Adrenal gland (tissue), 12 donors: ENCODE measurements around the gene PARD3B. TPM values are rescaled to one million over a fixed set of nuclear protein-coding genes. Genes with fewer than 3 reads are reported as not detected.

ENCODE experiments used
- DNase-seq, 7 donors: peaks; one replicate each; pipeline ENCODE4 v3.0.0-alpha.2; 2019 to 2020
- H3K27ac ChIP-seq, 5 donors: fragments of 200-600 bp; sonication (generic) in 4 of 5; 1 replicate in 3 of 5; 2 replicates in 2 of 5; pipeline versions ENCODE4 v1.5.1 to v1.8.0; 2016 to 2020; ENCODE audit warnings: mild to moderate bottlenecking in 1 of 5
- H3K27me3 ChIP-seq: fragments of 200-600 bp; 2 replicates; pipeline ENCODE4 v1.8.0; 2021
- H3K36me3 ChIP-seq, 2 donors: fragments of 200-600 bp; replicated peaks in 1 of 2; 1 replicate in 1 of 2; 2 replicates in 1 of 2; pipeline versions ENCODE4 v1.5.1 to v1.8.0; 2018 to 2022
- H3K4me1 ChIP-seq, 2 donors: fragments of 200-600 bp; replicated peaks in 1 of 2; 1 replicate in 1 of 2; 2 replicates in 1 of 2; pipeline versions ENCODE4 v1.5.1 to v1.8.0; 2018 to 2021
- H3K4me3 ChIP-seq, 4 donors: fragments of 200-600 bp; sonication (generic) in 3 of 4; one replicate each; pipeline ENCODE4 v1.5.1; 2016 to 2018
- H3K9me3 ChIP-seq, 3 donors: fragments of 200-600 bp; sonication (generic) in 1 of 3; replicated peaks in 1 of 3; 1 replicate in 2 of 3; 2 replicates in 1 of 3; pipeline versions ENCODE4 v1.5.1 to v1.8.0; 2016 to 2021
- CTCF ChIP-seq, 6 experiments: fragments of 450-650 bp in 4 of 6; fragments of 200-600 bp in 2 of 6; sonication (generic) in 1 of 6; IDR thresholded peaks; 1 replicate in 5 of 6; 2 replicates in 1 of 6; pipeline versions ENCODE4 v1.5.1 to v1.8.0; 2016 to 2021; ENCODE audit warnings: antibody characterized with exemption in 6 of 6, mild to moderate bottlenecking in 2 of 6, moderate library complexity in 1 of 6
- POLR2A ChIP-seq, 2 donors: fragments of 450-650 bp; IDR thresholded peaks; one replicate each; pipeline ENCODE4 v1.6.1; 2017; ENCODE audit warnings: antibody characterized with exemption in 2 of 2, mild to moderate bottlenecking in 2 of 2, moderate library complexity in 1 of 2
- WGBS, 4 donors: extraction: QIAGEN DNeasy Blood & Tissue Kit in 2 of 4; methylation state at CpG; one replicate each; pipeline versions ENCODE4 v1.1.5 to v1.1.7; 2013 to 2017; 5-methylcytosine and 5-hydroxymethylcytosine counted together
- intact Hi-C, 2 donors: fragments of 100-400 bp; cut with DNase I; formaldehyde crosslinking; loops; one replicate each; pipeline versions ENCODE4 v1.14.1 to v1.15.0; 2022 to 2023
- polyA plus RNA-seq, 3 donors: library from polyadenylated mRNA; stranded (reverse); fragments of 200-250 nt in 2 of 3; fragments of 350-450 nt in 1 of 3; fragmentation: Illumina TruSeq in 1 of 3; extraction: RNeasy Lipid Tissue Mini Kit (QIAGEN cat#74804) in 1 of 3; gene quantifications; one replicate each; pipeline ENCODE4 v1.2.3, GENCODE V29; 2013 to 2014
- total RNA-seq, 9 donors: library from RNA; depleted of rRNA in 4 of 9; stranded (reverse); fragments of >200 nt in 4 of 9; fragments of 120-200 nt in 1 of 9; fragmentation: NEBNext Ultra II Directional in 1 of 9; extraction: Animal tissue kit (Norgen Biotek cat#: 25700) in 1 of 9; gene quantifications; one replicate each; pipeline versions ENCODE4 v1.1.0 to v1.2.4, GENCODE V29; 2013 to 2023
- donor health status: healthy with polysubstance abuse.
- donor health status: Bipolar disorder and iron deficiency.
- donor health status: DM: yes; HTN: yes; CAD: no.
- donor health status: DM: no; HTN: no; CAD: no.
- donor health status: DM: no; HTN: no; CAD: no.
- donor health status: DM: yes; HTN: yes; CAD: no.

Gene PARD3B
- total and polyA plus RNA-seq, 12 donors: 1.9 to 20.4 (median 9.5) TPM

GRCh38 chr2:205321231-205321630, 776.0 kb downstream of the PARD3B start:
- TF ChIP-seq POLR2A (IDR thresholded peaks at IDR 0.05) (no peak), CTCF (IDR thresholded peaks at IDR 0.05) (no peak)
- no peaks in the 10 kb centered on the region for H3K36me3 ChIP-seq
- H3K9me3 ChIP-seq: no peaks in the 10 kb centered on the region
- H3K27me3 ChIP-seq: no peaks in the 10 kb centered on the region
- intact Hi-C loops: no loop called here
- no peak for DNase-seq
- no peaks in the 10 kb centered on the region for H3K4me1 ChIP-seq
- WGBS, 4 donors: 77 to 93% (median 84%) methylated on average over 2 of the region's 2 CpGs
- H3K4me3 ChIP-seq: no peak overlapping the region
- H3K27ac ChIP-seq: no peak overlapping the region

- no peaks in the 10 kb centered on the region for H3K27me3 ChIP-seq
- H3K9me3 ChIP-seq: no peaks in the 10 kb centered on the region
- no peaks in the 10 kb centered on the region for H3K4me1 ChIP-seq
- intact Hi-C loops: no loop called here
- H3K4me3 ChIP-seq: no peak overlapping the region
- H3K27ac ChIP-seq: no peak overlapping the region
- WGBS, 4 donors: 83 to 97% (median 93%) methylated on average over 2 of the region's 2 CpGs
- no peak for TF ChIP-seq POLR2A (IDR thresholded peaks at IDR 0.05)
- TF ChIP-seq CTCF (IDR thresholded peaks at IDR 0.05): peak in 2 of 6 experiments; percentile 15 to 45
- no peak for DNase-seq
- no peaks in the 10 kb centered on the region for H3K36me3 ChIP-seq
These were observed 778.7 kb downstream of the PARD3B start for GRCh38 chr2:205323929-205324328.

- Histone ChIP-seq H3K4me3 (no peak overlapping the region), H3K4me1 (no peaks in the 10 kb centered on the region), H3K9me3 (no peaks in the 10 kb centered on the region), H3K36me3 (no peaks in the 10 kb centered on the region), H3K27me3 (no peaks in the 10 kb centered on the region), H3K27ac (no peak overlapping the region)
- DNase-seq: no peak
- intact Hi-C loops: no loop called here
- no peak for TF ChIP-seq POLR2A (IDR thresholded peaks at IDR 0.05)
- TF ChIP-seq CTCF (IDR thresholded peaks at IDR 0.05): no peak
These were observed 779.1 kb downstream of the PARD3B start for GRCh38 chr2:205324355-205324754.

- Histone ChIP-seq H3K27me3 (no peaks in the 10 kb centered on the region), H3K27ac (no peak overlapping the region), H3K36me3 (no peaks in the 10 kb centered on the region), H3K9me3 (no peaks in the 10 kb centered on the region), H3K4me3 (no peak overlapping the region), H3K4me1 (peaks cover 0 to 6% of the 10 kb centered on the region in 2 donors)
- WGBS, 4 donors: 73 to 91% (median 84%) methylated on average over 1 of the region's 1 CpG
- TF ChIP-seq CTCF (IDR thresholded peaks at IDR 0.05) (no peak), POLR2A (IDR thresholded peaks at IDR 0.05) (no peak)
- intact Hi-C loops: no loop called here
- no peak for DNase-seq
These were observed 788.1 kb downstream of the PARD3B start for GRCh38 chr2:205333351-205333750.
